ENCODE results near the gene CHAF1B.

CHAF1B gene

DNA sequence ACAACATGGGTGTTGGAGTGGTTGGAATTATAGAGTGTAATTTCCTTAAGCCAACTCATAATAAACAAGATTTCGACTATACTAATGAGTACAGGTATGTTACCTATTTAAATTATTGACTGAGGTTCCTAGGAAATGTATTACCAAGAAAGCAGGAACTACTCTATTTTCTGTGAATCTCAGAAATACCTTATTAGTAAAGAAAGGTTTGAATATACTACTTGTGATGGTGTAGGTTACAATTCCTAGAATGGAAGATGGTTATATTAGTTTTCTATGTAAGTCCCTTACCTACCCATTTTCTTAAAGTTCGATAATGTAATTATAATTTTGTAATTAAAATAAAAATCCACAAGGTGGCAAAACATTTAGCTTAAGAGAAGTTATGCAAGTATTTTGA is 35.9 kb upstream of the CHAF1B start:
- DNase-seq (ENCODE audit: low read depth): no peak
- no peak for TF ChIP-seq CTCF (IDR thresholded peaks at IDR 0.05; ENCODE audit: low read length, missing control alignments)

GRCh38 chr21:36350282-36350910 is 34.8 kb upstream of the CHAF1B start:
- H3K4me3 ChIP-seq (replicated peaks; ENCODE audit: low read depth, low read length): no peak overlapping the region
- TF ChIP-seq CTCF (IDR thresholded peaks at IDR 0.05; ENCODE audit: low read length, missing control alignments): no peak
- DNase-seq (ENCODE audit: low read depth): peak; percentile 72

More for the DNA sequence above, 35.9 kb upstream of the CHAF1B start:
- no peak overlapping the region for H3K4me3 ChIP-seq (replicated peaks; ENCODE audit: low read depth, low read length)

DNA sequence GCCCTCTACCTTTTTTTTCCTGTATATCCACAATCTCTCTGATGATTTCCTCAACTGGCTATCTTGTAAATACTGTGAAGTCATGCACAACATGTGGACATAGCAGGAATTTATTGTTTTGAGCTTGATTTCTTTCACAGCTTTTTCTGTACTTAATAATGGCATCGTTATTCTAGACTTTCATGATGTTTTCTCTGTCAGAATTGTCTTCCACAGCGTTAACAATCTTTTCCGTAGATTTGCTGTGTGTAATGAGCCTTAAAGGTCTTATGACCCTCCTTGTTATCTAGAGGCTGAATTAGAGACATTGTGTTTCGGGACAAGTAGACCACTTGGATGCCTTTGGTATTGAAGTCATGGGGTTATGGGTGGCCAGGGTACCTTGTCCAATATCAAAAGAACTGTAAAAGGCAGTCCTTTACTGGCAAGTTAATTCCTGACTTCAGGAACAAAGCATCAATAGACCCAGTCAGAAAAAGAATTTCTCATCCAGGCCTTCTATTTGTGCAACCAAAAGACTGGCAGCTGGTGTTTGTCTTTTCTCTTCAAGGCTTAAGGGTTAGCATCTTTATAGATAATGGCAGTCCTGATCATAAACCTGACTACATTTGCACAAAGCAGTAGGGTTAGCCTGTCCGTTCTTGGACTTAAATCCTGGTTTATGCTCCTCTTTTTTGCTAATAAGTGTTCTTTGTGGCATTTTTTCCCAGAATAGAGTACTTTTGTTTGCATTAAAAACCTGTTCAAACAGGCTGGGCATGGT is 30.1 kb upstream of the CHAF1B start:
- H3K4me3 ChIP-seq (replicated peaks; ENCODE audit: low read depth, low read length): no peak overlapping the region
- no peak for DNase-seq (ENCODE audit: low read depth)
- no peak for TF ChIP-seq CTCF (IDR thresholded peaks at IDR 0.05; ENCODE audit: low read length, missing control alignments)

DNA sequence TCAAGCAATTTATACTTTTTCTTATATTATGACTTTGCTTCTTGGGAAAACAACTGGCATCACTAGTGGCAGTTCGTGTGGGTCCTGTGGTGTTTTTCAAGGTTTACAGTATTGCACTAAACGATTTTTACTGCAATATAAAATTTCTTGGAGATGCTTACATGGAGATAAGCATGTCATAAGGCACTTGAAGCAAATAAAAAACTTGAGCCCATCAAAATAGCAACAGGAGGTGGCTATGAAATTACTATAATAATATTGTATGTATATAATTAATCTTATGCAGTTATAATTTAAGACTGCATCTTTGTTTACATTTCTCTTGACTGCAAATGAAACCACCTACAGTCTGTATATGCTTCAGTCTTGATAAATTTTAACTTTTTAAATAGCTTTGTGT is 29.3 kb upstream of the CHAF1B start:
- no peak for DNase-seq (ENCODE audit: low read depth)
- TF ChIP-seq CTCF (IDR thresholded peaks at IDR 0.05; ENCODE audit: low read length, missing control alignments): no peak

GRCh38 chr21:36359185-36359584 is 26.0 kb upstream of the CHAF1B start:
- DNase-seq (ENCODE audit: low read depth): no peak
- no peak for TF ChIP-seq CTCF (IDR thresholded peaks at IDR 0.05; ENCODE audit: low read length, missing control alignments)
- H3K4me3 ChIP-seq (replicated peaks; ENCODE audit: low read depth, low read length): no peak overlapping the region

More for the DNA sequence above, 29.3 kb upstream of the CHAF1B start:
- no peak overlapping the region for H3K4me3 ChIP-seq (replicated peaks; ENCODE audit: low read depth, low read length)

DNA sequence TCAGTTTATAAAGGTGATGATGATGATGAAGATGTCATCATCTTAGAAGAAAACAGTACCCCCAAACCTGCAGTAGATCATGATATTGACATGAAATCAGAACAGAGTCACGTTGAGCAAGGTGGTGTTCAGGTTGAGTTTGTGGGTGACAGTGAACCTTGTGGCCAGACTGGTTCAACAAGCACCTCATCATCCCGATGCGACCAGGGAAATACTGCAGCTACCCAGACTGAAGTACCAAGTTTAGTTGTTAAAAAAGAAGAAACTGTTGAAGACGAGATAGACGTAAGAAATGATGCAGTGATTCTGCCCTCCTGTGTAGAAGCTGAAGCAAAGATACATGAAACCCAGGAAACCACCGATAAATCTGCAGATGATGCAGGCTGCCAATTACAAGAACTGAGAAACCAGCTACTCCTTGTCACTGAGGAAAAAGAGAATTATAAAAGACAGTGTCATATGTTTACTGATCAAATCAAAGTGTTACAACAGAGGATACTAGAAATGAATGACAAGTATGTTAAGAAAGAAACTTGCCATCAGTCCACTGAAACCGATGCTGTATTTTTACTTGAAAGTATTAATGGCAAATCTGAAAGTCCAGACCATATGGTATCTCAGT is 16.0 kb upstream of the CHAF1B start:
- no peak for DNase-seq (ENCODE audit: low read depth)
- H3K4me3 ChIP-seq (replicated peaks; ENCODE audit: low read depth, low read length): no peak overlapping the region
- TF ChIP-seq CTCF (IDR thresholded peaks at IDR 0.05; ENCODE audit: low read length, missing control alignments): no peak
